Activated CD4-positive, alpha-beta T cell treated with anti-CD3 and anti-CD28 coated beads, Interleukin-2, amount 50 U/mL, for 48 hours (primary cell): ENCODE measurements around the gene CTH.
"Not testable (repeated sequence)": the region's sequence is repeated elsewhere in the genome, so short reads cannot be mapped to it uniquely, and the experiment has no call there.

Source experiments
- DNase-seq, 2 experiments: peaks; one replicate each; pipeline ENCODE4 v3.0.0-alpha.2; 2020

The CTH gene

GRCh38 chr1:70459496-70460225 lies 48.6 kb downstream of the CTH start:
- DNase-seq = no peak

DNA sequence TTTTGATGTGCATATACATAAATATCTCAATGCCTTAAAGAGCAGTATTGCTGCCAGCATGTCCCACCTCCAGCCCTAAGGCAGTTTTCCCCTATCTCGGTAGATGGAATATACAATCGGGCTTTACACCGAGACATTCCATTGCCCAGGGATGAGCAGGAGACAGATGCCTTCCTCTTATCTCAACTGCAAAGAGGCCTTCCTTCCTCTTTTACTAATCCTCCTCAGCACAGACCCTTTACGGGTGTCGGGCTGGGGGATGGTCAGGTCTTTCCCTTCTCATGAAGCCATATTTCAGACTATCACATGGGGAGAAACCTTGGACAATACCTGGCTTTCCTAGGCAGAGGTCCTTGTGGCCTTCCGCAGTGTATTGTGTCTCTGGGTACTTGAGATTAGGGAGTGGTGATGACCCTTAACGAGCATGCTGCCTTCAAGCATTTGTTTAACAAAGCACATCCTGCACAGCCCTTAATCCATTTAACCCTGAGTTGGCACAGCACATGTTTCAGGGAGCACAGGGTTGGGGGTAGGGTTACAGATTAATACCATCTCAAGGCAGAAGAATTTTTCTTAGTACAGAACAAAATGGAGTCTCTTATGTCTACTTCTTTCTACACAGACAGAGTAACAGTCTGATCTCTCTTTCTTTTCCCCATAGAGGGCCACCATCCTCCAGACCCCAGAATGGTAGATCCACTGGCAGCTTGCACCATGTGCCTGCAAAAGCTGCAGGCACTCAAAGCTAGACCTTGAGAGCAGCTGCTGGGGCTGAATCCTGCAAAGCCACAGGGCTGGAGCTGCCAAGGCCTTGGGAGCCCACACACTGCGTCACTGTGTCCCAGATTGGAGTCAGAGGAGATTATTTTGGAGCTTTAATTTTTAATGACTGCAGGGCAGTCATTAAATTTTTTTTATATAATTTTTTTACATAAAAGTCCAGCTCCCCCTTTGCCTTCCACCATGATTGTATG lies 50.0 kb downstream of the CTH start:
- DNase-seq = not testable (repeated sequence)

GRCh38 chr1:70462611-70463010 lies 51.5 kb downstream of the CTH start:
- DNase-seq = no peak

DNA sequence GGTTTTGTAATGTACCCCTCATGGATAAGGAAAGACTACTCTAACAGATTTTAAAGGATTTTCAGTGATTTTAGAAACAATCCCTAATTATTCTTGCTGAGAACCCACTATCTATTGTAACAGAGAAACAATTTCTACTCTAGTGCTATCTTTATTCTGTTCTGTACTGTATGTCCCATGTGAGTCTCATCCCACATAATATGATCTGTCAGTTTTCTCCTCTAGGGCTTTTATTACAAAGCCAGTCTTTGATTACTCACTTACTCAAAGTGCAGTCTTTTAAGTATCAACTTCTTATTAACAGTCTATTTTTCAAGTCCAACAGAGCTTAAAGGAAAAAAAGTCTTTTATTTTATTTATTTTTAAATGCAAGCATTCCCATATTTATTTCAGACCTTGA lies 54.8 kb downstream of the CTH start:
- DNase-seq = no peak

DNA sequence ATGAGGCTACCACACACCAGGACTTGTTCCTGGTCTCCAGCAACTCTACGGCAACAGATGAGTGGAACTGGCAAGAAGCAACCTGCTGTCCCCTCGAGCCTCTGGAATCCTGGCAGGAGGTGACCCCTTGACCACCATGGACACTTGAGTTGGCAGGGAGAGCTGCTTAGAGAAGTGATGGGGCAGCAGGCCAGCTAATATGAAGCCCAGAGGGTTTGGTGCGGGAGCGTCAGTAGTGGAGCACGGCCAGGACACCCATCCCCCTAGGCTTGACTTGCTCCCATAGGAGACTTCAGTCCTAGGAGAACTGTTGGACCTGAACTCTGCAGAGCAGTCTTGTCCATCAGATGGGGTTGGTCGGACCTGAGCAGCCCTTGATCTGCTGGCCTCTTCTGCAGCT lies 56.5 kb downstream of the CTH start:
- no peak for DNase-seq

DNA sequence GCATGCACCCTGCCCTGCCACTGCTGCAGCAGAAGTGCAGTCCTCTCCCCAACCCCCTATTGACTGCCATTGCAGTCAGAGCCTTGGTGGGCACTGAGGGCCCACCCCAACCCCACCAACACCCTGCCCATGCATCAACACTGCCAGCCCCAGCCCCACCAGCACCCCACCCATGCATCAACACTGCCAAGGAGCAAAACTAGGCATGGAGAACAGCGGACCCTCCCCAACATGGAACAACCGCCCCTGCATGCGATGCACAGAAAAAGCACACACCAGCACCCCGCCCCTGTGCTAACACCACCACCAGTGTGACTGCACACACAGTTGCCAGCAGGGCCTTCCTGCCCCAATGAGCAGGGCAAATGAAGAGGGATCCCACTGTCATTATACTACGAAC lies 57.1 kb downstream of the CTH start:
- no peak for DNase-seq

DNA sequence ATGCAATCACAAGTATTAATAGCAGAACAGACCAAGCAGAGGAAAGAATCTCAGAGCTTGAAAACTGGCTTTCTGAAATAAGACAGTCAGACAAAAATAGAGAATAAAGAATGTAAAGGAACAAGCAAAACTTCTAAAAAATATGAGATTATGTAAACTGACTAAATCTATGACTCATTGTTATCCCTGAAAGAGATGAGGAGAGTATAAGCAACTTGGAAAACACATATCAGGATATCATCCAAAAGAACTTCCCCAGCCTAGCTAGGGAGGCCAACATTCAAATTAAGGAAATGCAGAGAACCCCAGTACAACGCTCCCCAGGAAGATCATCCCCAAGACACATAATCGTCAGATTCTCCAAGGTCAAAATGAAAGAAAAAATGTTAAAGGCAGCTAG lies 58.1 kb downstream of the CTH start:
- DNase-seq = not testable (repeated sequence)

DNA sequence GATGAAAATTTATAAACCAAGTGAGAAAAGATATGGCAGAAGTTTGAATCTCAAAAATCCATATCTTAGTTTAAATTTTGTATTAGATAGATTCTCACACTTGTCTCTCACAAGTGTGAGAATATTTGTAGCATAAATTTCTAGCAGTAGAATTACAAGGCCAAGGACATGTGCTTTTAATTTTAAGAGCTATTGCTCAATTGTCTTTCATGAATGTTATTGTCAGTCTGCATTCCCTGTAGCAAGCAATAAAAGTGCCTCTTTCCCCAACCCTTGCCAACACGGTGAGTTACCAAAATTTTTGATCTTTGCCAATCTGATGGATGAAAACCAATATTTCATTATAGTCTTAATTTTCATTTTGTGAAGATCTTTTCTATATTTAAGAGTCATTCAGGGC lies 64.0 kb downstream of the CTH start:
- DNase-seq = no peak

DNA sequence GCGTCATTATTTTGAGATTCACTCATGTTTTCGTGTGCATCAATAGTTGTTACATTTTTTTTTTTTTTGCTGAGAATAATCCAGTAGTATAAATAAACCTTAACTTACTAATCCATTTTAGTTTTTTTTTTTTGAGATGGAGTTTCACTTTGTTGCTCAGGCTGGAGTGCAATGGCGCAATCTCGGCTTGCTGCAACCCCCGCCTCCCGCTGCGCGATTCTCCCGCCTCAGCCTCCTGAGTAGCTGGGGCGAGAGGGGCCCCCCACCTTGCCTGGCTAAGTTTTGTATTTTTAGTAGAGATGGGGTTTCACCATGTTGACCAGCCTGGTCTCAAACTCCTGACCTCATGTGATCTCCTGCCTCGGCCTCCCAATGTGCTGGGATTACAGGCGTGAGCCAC lies 66.0 kb downstream of the CTH start:
- DNase-seq = no peak

DNA sequence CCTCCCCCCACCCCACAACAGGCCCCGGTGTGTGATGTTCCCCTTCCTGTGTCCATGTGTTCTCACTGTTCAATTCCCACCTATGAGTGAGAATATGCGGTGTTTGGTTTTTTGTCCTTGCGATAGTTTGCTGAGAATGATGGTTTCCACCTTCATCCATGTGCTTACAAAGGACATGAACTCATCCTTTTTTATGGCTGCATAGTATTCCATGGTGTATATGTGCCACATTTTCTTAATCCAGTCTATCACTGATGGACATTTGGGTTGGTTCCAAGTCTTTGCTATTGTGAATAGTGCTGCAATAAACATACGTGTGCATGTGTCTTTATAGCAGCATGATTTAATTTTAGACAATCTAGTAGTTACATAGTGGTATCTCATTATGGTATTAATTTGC lies 66.8 kb downstream of the CTH start:
- DNase-seq = not testable (repeated sequence)

DNA sequence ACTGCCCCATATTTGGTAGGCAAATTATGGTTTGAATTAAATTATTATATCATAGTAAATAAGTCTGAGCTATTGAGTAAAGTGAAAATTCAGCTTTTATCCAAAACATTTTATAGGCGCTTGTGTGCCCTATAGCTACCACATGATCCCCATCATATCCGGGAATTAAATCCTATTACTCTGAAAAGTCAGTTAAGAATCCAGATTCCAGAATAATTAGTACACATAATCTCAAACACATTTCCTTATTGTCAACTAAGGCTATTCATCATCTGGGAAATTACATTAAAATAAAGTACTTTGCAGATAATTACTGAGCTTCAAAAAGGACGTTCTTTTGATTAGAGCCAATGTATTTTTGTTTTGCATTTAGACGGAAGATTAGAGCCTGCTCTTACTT lies 72.3 kb downstream of the CTH start:
- DNase-seq = no peak

DNA sequence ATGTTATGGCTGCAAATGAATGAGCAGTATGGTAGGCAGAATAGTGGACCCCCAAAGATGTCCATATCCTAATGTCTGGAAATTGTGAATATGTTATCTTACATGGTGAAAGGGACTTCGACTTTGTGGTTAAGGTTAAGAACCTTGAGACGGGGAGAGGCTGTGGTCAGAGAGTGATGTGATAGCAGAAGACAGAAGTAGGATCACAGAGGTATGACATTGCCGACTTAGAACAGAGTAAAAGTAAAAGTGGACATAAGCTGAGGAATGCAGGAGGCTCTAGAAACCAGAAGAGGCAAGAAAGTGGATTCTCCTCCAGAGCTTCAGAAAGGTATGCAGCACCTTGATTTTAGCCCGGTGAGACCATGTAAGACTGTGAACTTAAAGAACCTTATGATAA lies 74.6 kb downstream of the CTH start:
- DNase-seq = no peak

DNA sequence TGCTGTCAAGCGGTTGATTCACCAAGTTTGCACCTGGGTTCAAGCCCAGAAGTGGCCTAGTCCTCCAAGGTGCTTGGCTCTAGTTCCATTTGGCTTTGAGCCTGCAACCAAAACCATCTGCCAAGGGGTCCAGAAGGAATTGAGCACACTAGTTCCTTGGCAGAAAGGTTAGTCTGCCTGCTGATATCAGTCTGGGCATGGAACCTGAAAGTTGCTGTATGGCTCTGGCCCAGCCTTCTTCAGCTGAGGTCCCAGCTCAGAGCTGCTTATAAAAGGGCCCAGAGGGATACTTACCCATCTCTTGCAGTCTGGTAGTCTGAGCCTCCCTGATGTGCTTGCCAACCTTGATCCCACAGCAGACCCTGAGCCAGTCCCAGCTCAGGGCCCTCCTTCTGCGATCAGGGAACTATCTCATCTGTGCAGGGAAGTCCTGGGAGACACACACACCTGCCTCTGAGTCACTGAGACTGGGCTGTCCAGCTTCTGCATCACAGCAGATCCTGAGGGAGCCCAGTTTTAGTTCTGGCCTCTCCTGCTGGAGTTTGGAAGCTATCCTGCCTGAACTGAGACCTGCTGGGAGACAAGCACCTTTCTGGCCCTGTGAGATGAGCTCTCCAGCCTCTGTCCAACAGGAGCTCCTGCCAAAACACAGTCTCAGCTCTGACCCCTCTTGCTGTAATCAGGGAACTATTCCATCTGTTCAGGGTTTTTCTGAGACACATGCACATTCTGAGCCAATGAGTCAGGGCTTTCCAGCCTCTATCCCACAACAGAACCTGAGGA lies 75.8 kb downstream of the CTH start:
- no peak for DNase-seq

DNA sequence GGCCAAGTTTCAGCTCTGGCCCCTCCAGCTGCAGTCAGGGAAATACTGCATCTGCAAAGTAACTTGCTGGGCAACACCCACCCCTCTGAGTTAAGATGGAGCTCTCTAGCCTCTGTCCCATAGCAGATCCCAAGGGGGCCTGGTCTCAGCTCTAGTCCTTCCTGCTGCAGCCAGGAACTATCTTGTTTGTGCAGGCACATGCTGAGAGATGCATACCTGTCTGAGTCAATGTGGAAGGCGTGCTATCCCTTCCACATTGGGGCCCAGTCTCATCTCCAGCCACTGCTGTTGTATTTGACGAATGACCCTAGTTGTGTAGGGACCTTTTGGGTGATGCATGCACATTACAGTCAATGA lies 76.4 kb downstream of the CTH start:
- DNase-seq = no peak

DNA sequence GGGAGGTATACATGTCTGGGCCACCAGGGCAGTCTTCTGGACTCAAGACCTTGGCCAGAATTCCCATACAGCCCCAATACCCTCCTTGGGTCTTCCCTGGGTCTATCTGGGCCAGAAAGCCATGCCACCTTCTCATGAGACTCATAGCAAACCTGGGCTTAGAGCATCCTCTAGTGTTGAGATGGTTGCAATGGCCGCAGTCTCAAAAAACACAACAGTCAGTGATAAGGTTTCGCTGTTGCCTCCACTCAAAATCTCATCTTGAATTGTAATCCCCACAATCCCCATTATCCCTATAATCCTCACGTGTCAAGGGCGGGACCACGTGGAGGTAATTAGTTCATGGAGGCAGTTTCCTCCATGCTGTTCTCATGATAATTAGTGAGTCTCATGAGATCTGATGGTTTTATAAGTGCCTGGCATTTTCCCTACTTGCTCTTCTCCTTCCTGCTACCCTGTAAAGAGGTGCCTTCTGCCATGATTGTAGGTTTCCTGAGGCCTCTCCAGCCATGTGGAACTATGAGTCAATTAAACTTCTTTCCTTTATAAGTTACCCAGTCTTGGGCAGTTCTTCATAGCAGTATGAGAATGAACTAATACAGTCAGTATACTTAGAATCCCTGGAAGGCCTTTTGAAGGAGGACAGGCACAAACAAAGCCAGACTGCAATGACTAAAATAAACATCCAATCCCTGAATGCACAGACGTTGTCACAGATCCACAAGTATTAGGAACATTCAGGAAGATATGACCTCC lies 77.0 kb downstream of the CTH start:
- no peak for DNase-seq
